Measurements from ENCODE around the gene SDSL.

DNA sequence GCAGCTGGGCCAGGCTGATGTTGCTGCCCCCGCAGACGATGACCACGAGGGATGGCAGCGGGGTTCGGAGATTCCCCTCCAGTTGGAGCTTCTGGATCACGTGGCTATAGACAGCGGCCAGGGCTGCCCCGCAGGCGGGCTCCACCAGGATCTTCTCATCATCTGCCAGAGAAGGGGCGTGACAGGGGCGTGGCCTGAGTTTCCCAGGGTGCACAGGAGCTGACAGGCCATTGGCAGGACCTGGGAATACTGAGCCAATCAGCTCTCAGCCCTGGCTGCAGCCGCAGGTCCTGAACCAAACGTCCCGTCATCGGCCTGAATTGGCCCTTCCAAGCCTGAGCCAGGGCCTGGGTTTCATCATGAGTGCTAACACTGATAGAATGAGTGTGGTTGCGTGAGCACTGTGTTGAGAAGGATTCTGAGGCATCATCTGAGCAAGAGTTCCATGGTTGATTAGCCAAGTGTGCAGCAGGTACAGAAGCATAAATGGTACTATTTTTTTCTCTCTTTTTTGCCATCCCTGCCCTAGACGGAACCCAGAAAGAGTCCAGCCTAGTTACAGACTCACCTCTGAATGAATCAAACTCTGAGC, 29.1 kb upstream of the SDSL start:
- TF ChIP-seq NFRKB (IDR thresholded peaks at IDR 0.05) (no peak), HDGF (IDR thresholded peaks at IDR 0.05; ENCODE audit: borderline replicate concordance) (no peak), LEF1 (IDR thresholded peaks at IDR 0.05; ENCODE audit: borderline replicate concordance) (no peak)

Data from HEK293T (cell line).